OCI-LY3 (cell line): ENCODE results near the gene SYCP2L.

Experiments
- CTCF ChIP-seq: fragments of 200-600, 300-600 bp; sonication (generic); IDR thresholded peaks from 2 replicates; pipeline ENCODE4 v1.5.1; 2014; ENCODE audit warnings: antibody characterized with exemption, low read length, low read depth
- EZH2phosphoT487 ChIP-seq: fragments of 200-600 bp; shearing (Covaris generic); IDR thresholded peaks from 2 replicates; pipeline ENCODE4 v1.6.1; 2018; ENCODE audit warnings: antibody characterized with exemption, mixed run types, low read depth

GRCh38 chr6:10901770-10902169 lies 14.9 kb downstream of the SYCP2L start:
- TF ChIP-seq CTCF = no peak
- TF ChIP-seq EZH2phosphoT487 = no peak
